HG03442 (cell line): ENCODE measurements around the gene UHRF2.
"Not testable (repeated sequence)": the region's sequence is repeated elsewhere in the genome, so short reads cannot be mapped to it uniquely, and the experiment has no call there.

ENCODE experiments used
- ATAC-seq: cut with Tn5 transposase; IDR thresholded peaks from one replicate; pipeline ENCODE4 v1.9.1; 2021; ENCODE audit warnings: mild to moderate bottlenecking, moderate library complexity; ENCODE audit not compliant: unreplicated experiment

UHRF2 gene

GRCh38 chr9:6484210-6484609 lies 71.2 kb downstream of the UHRF2 start:
- no peak for ATAC-seq

DNA sequence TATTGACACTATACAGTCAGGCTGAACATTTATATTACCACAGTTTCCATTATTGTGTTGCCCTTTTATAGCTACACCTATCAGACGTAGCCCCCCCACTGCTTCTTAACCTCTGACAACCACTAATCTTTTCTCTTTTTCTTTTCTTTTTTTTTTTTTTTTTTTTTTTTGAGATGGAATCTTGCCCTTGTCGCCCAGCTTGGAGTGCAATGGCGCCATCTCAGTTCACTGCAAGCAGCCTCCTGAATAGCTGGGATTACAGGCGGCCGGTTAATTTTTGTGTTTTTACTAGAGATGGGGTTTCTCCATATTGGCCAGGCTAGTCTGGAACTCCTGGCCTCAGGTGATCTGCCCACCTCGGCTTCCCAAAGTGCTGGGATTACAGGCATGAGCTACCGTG lies 75.4 kb downstream of the UHRF2 start:
- ATAC-seq, result no peak

DNA sequence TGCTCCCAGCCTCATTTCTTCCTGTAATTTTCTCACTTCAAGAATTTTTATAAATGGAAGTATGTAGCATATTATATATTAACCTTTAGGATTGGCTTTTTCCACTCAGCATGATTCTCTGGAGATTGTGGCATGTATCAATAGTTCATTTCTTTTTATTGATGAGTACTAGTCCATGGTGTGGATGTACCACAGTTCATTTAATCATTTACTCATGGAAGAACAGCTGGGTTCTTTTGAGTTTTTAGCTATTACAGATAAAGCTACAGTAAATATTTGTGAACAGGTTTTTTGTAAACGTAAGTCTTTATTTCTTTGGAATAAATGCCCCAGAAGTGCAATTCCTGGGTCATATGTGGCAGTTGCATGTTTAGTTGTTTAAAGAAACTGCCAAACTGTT lies 76.1 kb downstream of the UHRF2 start:
- ATAC-seq, result no peak

DNA sequence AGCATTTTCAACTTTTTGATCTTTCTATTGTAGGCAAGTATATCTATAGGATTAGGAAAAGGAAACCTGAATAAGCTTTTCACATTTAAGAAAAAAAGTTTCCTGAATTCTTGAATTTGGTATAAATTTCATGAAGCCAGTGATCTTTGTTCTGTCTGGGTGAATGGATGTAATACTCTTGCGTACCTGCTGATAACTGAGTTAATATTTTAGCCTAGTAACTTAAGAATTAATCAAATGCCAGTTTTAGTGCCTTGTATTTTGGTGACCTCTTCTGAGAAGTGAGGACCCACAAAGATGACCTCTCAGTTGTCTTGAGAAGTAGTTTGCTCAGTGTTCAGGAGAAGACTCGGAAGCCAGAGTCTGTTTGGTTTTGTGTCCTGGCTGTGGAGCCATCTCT lies 77.9 kb downstream of the UHRF2 start:
- no peak for ATAC-seq

DNA sequence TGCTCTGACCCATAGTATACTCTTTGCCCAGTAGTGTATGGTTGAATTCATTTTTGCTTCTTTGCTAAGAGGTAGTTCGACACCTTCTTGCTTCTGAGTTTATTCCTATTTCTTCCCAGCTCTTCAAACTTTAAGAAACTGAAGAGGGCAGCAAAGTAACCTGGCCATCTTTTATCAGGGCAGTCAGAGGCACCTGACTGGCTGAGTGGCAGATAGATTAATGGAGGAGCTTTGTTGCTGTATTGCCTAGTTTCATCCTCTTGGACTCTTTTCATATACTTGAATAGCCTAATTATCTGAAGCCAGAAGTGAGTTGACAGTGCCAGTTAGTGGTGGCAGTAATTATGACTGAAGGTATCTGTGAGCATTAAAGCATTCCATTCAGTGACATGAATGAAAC lies 82.5 kb downstream of the UHRF2 start:
- ATAC-seq, result no peak

DNA sequence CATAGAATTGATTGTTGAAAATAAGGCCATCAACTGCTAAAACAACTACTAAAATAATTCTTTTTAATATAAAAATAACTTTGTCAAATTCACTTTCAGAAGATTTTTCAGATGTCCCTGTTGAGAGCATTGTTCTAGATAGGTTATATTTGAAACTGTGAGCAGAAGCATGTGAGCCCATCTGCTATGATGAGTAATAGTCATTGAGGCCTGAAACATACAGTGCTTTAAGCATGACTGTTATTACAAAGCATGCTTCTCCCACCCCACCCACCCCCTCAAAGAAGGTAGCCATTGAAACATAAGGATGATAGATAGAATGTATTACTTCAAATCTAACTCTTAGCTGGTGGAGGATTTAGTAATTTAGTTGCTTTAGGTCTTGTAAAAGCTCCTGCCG lies 86.0 kb downstream of the UHRF2 start:
- no peak for ATAC-seq

- ATAC-seq, result no peak
Observed at GRCh38 chr9:6501526-6502210, 88.7 kb downstream of the UHRF2 start.

DNA sequence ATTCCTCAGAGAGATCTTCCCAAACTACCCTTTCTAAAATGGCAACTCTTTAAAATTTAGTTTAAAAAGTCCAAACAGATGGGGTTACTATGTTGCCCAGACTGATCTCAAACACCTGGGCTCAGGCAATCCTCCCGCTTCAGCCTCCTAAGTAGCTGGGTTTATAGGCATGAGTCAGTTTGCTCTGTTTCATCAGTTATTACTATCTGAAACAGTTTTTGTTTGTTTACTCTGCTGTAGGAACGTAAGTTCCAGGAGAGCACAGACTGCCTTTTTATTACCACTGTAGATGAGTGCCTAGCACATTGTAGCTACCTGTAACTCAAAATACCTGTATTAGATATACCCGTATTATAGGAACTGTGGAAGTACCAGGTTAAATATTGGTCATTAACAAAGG lies 89.4 kb downstream of the UHRF2 start:
- no peak for ATAC-seq

GRCh38 chr9:6506571-6506970 lies 93.6 kb downstream of the UHRF2 start:
- no peak for ATAC-seq

DNA sequence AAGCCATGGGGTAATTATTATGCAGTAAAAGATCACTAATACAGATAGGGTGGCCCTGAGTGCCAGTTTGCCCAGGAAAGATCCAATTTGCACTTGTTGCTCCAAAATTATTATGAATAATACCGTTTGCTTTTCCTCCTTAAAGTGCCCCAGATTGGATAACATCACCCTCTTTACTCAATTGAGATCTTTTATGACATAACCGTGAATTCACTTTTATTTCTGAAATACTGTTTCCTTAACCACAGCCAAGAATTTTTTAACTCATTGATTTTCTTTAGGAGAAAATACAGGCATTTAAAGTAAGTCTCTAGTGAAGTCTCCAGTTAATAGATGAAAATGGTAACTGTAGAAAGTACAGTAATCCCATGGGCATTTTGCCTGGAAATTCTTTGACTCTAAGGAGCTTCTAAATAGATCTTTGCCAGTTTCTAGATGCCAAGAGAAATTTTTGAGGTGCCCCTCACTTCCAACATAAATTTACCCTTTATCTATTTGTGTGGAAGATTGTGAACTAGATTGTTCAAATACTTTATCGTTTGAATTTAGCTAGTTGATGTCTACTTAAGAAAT lies 99.2 kb downstream of the UHRF2 start:
- ATAC-seq, result no peak

DNA sequence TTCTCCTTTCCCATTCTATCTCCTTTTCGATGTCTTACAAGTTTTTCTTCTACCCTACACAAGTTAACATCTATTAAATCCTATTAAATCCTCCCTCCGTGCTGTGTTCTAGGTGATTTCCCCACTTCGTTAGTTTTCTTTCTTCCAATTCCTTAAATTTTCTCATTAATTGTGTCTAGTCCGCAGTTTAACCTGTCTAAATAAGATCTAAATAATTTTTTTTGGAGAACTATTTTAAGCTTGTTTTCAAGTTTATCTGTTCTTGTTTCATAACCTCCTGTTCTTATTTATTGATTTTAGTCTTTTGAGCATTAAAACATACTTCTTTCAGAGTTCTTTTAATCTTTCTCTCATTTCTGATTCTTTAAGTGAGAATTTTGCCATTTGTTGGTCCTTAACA lies 109.3 kb downstream of the UHRF2 start:
- ATAC-seq, result no peak

DNA sequence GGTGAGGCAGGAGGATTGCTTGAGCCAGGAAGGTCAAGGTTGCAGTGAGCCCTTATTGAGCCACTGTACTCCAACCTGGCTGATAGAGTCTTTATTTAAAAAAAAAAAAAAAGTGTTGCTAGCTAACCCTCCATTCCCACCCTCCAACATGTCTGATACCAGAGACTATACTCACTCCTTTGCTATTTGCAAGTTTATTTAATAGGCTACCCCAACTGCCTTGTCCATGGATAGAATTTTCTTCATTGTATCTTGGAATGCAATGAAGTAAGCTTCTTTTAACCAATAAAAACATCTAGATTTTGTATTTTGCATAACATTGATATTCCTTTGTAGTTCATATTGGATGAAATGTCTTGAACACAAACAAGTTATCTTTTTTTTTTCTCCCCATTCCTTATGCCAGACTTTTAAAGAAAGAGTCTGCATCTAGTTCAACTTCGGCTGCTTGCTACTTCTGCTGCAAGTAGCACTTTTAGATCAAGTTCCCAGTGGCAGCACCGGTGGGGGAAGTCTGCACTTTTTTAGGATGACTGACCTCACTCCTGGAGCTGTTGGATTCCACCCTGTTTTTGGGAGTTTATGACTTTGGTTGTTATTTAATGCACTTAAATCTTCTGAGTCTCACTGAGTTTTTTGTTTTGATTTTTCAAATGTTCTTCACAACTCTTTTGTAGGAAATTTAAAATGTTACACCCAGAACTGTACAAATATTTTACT lies 112.5 kb downstream of the UHRF2 start:
- ATAC-seq, result no peak

DNA sequence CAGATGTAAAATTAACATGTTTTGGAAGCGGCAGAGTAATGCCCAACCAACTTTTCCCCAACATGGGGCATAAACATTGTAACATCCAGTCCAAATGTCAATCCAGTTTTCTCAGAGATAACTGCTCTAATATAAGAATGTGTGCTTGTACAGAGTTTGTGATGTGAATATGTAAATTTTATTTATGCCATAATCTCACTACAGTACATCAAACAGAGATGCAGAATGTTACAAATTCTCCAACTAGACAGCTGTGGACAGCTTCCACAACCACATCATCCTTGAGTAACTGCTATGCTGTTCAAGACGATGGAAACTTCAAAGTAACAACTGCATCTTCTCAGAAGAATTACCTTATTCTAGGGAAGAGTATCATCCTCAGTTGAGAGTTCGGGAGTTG lies 122.6 kb downstream of the UHRF2 start:
- ATAC-seq, result no peak

GRCh38 chr9:6538666-6539071 lies 125.7 kb downstream of the UHRF2 start:
- ATAC-seq, result no peak

GRCh38 chr9:6542617-6543016 lies 129.6 kb downstream of the UHRF2 start:
- ATAC-seq, result not testable (repeated sequence)

DNA sequence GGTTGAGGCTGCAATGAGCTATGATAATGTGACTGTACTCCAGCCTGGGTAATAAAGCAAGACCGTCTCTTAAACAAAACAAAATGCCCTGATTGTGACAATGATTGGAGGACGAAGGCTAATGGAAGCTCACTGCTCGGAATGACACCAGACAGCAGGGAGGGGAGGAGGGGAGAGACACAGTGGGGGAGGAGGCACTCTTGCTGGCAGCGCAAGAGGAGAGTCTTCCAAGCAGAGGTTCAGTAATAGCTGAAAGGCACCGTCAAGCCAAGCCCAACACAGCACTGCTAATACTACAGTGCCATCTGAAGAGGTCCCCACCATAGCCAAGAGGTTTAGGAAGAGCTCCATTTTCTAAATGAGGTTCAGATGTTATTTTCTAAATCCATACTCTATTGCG lies 130.2 kb downstream of the UHRF2 start:
- no peak for ATAC-seq

DNA sequence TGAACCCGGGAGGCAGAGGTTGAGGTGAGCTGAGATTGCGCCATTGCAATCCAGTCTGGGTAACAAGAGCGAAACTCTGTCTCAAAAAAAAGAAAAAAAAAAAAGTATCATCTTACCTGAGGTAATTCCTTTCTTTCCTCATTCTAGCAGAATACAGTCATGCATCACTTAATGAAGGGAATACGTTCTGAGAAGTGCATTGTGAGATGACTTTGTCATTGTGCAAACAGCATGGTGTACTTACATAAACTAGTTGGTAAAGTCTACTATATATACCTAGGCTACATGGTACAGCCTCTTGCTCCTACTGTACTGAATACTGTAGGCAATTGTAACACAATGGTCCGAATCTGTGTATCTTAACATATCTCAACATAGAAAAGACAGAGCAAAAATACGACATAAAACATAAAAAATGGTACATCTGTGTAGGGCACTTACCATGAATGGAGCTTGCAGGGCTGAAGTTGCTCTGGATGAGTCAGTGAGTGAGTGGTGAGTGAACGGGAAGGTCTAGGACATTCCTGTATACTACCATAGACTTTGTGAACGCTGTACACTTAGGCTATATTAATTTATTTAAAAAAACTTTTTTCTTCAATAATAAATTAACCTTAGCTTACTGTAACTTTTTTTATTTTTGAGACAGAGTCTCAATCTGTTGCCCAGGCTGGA lies 132.2 kb downstream of the UHRF2 start:
- ATAC-seq, result no peak

DNA sequence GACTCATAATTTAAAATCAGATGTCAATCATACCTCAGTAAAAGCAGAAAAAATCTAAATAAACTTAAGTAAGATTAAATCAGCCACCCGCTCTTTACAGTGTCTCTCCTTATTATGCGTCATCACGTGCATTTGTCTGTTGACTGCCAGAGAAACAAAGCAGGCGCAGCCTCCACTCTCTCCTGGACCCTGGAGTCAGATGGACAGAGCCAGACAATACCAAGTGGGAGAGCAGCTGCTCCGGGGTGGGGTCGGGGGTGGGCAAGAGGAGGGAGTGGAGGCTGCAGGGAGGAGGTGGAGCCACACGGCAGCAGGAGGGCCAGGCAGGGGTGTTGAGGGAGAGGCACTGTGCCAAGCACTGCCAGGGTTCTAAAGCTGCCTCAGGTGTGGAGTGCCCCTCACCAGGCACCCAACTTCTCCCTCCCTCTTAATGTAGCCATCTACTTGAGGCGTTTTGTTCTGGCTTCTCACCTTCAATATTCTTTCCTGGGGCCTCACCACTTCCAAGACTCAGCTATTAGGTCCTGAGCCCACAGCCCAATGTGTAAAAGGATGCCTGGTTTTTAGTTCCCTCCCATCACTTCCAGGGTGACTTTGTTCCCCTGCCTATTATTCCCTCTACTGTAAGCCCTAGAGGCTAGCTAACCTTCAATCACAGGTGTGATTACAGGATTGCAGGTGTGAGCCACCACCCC lies 136.3 kb downstream of the UHRF2 start:
- ATAC-seq, result no peak

GRCh38 chr9:6551136-6551535 lies 138.1 kb downstream of the UHRF2 start:
- ATAC-seq, result no peak

DNA sequence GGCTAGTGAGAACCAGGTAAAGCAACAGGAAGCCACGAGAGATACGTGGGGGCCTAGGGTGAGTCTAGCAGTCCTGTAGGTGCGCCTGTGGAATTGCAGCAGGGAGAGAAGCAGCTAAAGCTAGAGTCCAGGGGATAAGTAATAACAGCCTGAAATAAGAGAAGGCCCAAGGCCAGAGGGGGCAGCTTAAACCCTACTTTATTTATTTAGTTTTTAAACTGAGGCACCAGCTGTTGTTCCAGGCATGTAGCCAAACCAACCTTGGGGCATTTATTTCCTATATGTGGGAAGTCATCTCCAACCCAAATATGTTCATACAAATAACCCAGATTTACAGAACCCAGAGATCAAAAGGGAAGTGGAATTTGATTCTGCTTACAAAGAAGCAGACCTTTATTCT lies 139.0 kb downstream of the UHRF2 start:
- ATAC-seq, result no peak

- no peak for ATAC-seq
Observed at GRCh38 chr9:6552498-6553121, 139.6 kb downstream of the UHRF2 start.
